Suprapubic skin (tissue), 4 donors: Measurements from ENCODE around the gene AXL.

Experiments
- CTCF ChIP-seq, 2 donors: fragments of 200-600 bp in 1 of 2; fragments of 450-650 bp in 1 of 2; sonication (generic) in 1 of 2; IDR thresholded peaks; one replicate each; pipeline ENCODE4 v1.5.1; 2016 to 2019; ENCODE audit warnings: antibody characterized with exemption in 2 of 2, mild to moderate bottlenecking in 1 of 2, moderate library complexity in 1 of 2
- EP300 ChIP-seq: sonication (generic); formaldehyde crosslinking; IDR thresholded peaks from one replicate; pipeline ENCODE4 v1.6.1; 2017; ENCODE audit warnings: antibody characterized with exemption
- POLR2A ChIP-seq, 2 donors: fragments of 450-650 bp; IDR thresholded peaks; one replicate each; pipeline ENCODE4 v1.6.1; 2017; ENCODE audit warnings: antibody characterized with exemption in 2 of 2, mild to moderate bottlenecking in 2 of 2, moderate library complexity in 2 of 2
- POLR2AphosphoS5 ChIP-seq, 3 donors: sonication (generic); formaldehyde crosslinking; IDR thresholded peaks; one replicate each; pipeline ENCODE4 v1.6.1; 2017; ENCODE audit warnings: antibody characterized with exemption in 3 of 3

- TF ChIP-seq CTCF (IDR thresholded peaks at IDR 0.05) (no peak), POLR2AphosphoS5 (IDR thresholded peaks at IDR 0.05) (no peak), POLR2A (IDR thresholded peaks at IDR 0.05) (no peak), EP300 (no peak)
These were observed 50.5 kb downstream of the AXL start for GRCh38 chr19:41269571-41269970.
